Nasal cavity respiratory epithelium epithelial cell of viscerocranial mucosa (primary cell): ENCODE data around the gene MAGEL2. TPM values are rescaled to one million over a fixed set of nuclear protein-coding genes. Genes with fewer than 3 reads are reported as not detected.

ENCODE experiments used
- total RNA-seq: library from RNA; depleted of rRNA; stranded (reverse); fragments of >200 nt; gene quantifications from 2 replicates; pipeline ENCODE4 v1.2.3, GENCODE V29; 2014

Gene MAGEL2
- total RNA-seq, result not detected in 2 replicates

GRCh38 chr15:23647421-23648370, at the start of gene MAGEL2:
TSS of gene MAGEL2 (minus strand) at chr15:23647867. CDS start at chr15:23647742, 125 bp downstream.

GRCh38 chr15:23687143-23687470, 39.4 kb upstream of the MAGEL2 start, which contains the start of gene NDN:
TSS of gene NDN (minus strand) at chr15:23687305. CDS start at chr15:23687217, 88 bp downstream.

Other genes with a start within 250 kb of the MAGEL2 start
- gene GOLGA6L2, start 200.6 kb downstream of the MAGEL2 start, total RNA-seq, result not detected in 2 replicates
- gene MKRN3, start 82.2 kb downstream of the MAGEL2 start, total RNA-seq, result 3.4 and 7.9 TPM in 2 replicates
- gene NDN, start 39.4 kb upstream of the MAGEL2 start, total RNA-seq, result 6.5 and 29.8 TPM in 2 replicates